22Rv1 (cell line): ENCODE data around the gene GFOD1.
"Not testable (repeated sequence)": the region's sequence is repeated elsewhere in the genome, so short reads cannot be mapped to it uniquely, and the experiment has no call there.

Source experiments
- H3K27ac ChIP-seq: fragments of 450-650 bp; 2 replicates; pipeline ENCODE4 v1.5.1; 2017
- CTCF ChIP-seq: fragments of 450-650 bp; IDR thresholded peaks from 2 replicates; pipeline ENCODE4 v1.5.1; 2017; ENCODE audit warnings: mild to moderate bottlenecking
- ZFX ChIP-seq: fragments of 450-650 bp; IDR thresholded peaks from 2 replicates; pipeline ENCODE4 v1.6.1; 2017; ENCODE audit warnings: antibody characterized with exemption, borderline replicate concordance

The GFOD1 gene

DNA sequence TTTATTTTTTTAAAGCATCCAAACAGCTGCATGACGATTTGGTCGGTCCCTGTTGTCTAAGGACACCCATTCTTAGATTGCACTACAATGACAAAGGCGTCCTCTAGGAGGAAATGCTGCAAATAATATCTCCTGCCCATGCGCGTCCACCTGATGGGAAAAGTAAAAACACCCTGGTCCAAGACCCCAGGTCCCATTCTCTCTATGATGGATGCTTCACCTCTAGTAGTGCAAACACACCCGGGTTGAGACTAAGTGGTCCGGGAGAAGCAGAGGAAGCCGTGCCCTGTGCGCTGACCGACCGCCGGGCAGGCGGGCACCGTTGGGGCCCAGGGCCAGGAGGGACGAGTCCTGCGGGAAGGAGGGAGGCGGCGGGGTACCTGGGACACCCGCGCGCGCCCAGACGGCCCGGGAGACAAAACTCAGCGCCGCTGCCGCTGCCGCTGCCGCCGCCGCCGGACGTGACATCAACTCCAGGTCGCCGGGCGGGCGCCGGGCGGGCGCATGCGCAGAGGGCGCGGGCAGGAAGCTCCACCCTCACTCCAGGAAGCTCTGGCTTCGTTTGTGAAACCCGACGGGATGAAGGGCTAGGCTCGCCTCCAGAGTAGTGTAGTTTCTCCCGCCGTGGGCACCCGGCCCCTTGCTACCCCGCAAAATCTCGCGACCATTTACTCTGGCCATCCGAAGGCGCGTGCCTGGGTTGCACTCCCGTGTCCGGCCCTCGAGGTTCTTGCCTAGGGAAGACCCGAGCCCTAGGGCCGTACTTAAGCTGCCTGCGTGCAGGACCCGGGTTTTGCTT, 159.1 kb downstream of the GFOD1 start, which contains the start of gene TBC1D7:
TSS of gene TBC1D7 (minus strand) at position 462 of the 799 bp plus-strand sequence. CDS start 1,639 bp downstream, outside the sequence.
- peak within 1 kb of the TSS; percentile 83 for H3K27ac ChIP-seq
- TF ChIP-seq ZFX (no peak), CTCF (peak; percentile 15; the same call in 1 of the 2 replicates)

GRCh38 chr6:13327691-13328075, 159.7 kb downstream of the GFOD1 start:
- H3K27ac ChIP-seq, result peak overlapping the region; percentile 83
- TF ChIP-seq ZFX, result no peak
- TF ChIP-seq CTCF, result no peak

- not testable (repeated sequence) for H3K27ac ChIP-seq
Measured at GRCh38 chr6:13326031-13326586, 161.3 kb downstream of the GFOD1 start.

GRCh38 chr6:13319891-13320564, 167.4 kb downstream of the GFOD1 start:
- TF ChIP-seq ZFX (no peak), CTCF (no peak)
- H3K27ac ChIP-seq, result no peak overlapping the region

DNA sequence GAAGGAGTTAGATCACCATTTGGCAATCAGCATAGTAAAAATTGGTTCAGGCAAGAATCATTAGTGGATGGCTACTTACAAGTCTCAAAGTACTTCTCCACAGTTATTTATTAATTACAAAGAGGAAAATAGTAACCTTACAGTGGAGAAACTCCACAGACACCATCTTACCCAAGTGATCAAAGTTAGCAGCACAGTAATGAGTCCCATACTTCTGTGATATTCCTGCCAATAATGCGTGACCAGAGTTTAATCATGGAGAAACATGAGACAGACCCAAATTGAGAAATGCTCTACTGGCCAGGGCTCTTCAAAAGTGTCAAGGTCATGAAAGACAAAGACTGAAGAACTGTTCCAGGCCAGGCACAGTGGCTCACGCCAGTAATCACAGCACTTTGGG, 168.6 kb downstream of the GFOD1 start:
- TF ChIP-seq ZFX (no peak), CTCF (no peak)
- H3K27ac ChIP-seq, result no peak overlapping the region

GRCh38 chr6:13315896-13316295, 171.5 kb downstream of the GFOD1 start:
- TF ChIP-seq CTCF, result no peak
- no peak for TF ChIP-seq ZFX
- H3K27ac ChIP-seq, result no peak overlapping the region

- H3K27ac ChIP-seq, result no peak overlapping the region
Measured at GRCh38 chr6:13314806-13315205, 172.6 kb downstream of the GFOD1 start.

More at GRCh38 chr6:13314806-13315205, 172.6 kb downstream of the GFOD1 start:
- TF ChIP-seq CTCF, result no peak
- no peak for TF ChIP-seq ZFX
